Neural progenitor cell (in vitro differentiated cells): ENCODE results near the gene URI1. TPM values are rescaled to one million over a fixed set of nuclear protein-coding genes. Genes with fewer than 3 reads are reported as not detected.
"Not testable (repeated sequence)": the region's sequence is repeated elsewhere in the genome, so short reads cannot be mapped to it uniquely, and the experiment has no call there.

ENCODE experiments used
- DNase-seq: peaks from one replicate; pipeline ENCODE4 v3.0.0-alpha.2; 2016; ENCODE audit warnings: low spot score
- H2AFZ ChIP-seq: fragments of 200-600 bp; sonication (generic); replicated peaks from 2 replicates; pipeline ENCODE4 v1.6.1; 2016; ENCODE audit warnings: antibody characterized with exemption
- H3F3A ChIP-seq: fragments of 200-600 bp; sonication (generic); 2 replicates; pipeline ENCODE4 v1.6.1; 2016; ENCODE audit warnings: antibody characterized with exemption, low read depth
- H3K27ac ChIP-seq: fragments of 200-600 bp; sonication (generic); 2 replicates; pipeline ENCODE4 v1.5.1; 2016; ENCODE audit warnings: mild to moderate bottlenecking
- H3K27me3 ChIP-seq: fragments of 200-600 bp; sonication (generic); 2 replicates; pipeline ENCODE4 v1.6.1; 2016; ENCODE audit warnings: mild to moderate bottlenecking, moderate library complexity
- H3K36me3 ChIP-seq: fragments of 200-600 bp; sonication (generic); 2 replicates; pipeline ENCODE4 v1.5.1; 2016
- H3K4me1 ChIP-seq: fragments of 200-600 bp; sonication (generic); 2 replicates; pipeline ENCODE4 v1.6.1; 2016; ENCODE audit warnings: mixed run types
- H3K4me2 ChIP-seq: fragments of 200-600 bp; sonication (generic); 2 replicates; pipeline ENCODE4 v1.6.1; 2016
- H3K4me3 ChIP-seq: fragments of 200-600 bp; sonication (generic); 2 replicates; pipeline ENCODE4 v1.5.1; 2016
- H3K79me2 ChIP-seq: fragments of 200-600 bp; sonication (generic); 2 replicates; pipeline ENCODE4 v1.6.1; 2016; ENCODE audit warnings: low read depth
- H3K9ac ChIP-seq: fragments of 200-600 bp; sonication (generic); 2 replicates; pipeline ENCODE4 v1.6.1; 2016
- H3K9me3 ChIP-seq: fragments of 200-600 bp; sonication (generic); 2 replicates; pipeline ENCODE4 v1.5.1; 2016; ENCODE audit warnings: low read depth
- H4K20me1 ChIP-seq: fragments of 200-600 bp; sonication (generic); 2 replicates; pipeline ENCODE4 v1.6.1; 2016; ENCODE audit warnings: low read depth
- H3K27ac Mint-ChIP-seq: 3 replicates; pipeline ENCODE4 v1.8.0; 2021; ENCODE audit warnings: mixed read lengths
- H3K27me3 Mint-ChIP-seq: 2 replicates; pipeline ENCODE4 v1.8.0; 2022; ENCODE audit warnings: low read depth, mild to moderate bottlenecking, inconsistent platforms, moderate library complexity, mixed read lengths; ENCODE audit not compliant: insufficient read depth
- H3K36me3 Mint-ChIP-seq: 3 replicates; pipeline ENCODE4 v1.8.0; 2021; ENCODE audit warnings: mixed read lengths
- H3K4me1 Mint-ChIP-seq: 3 replicates; pipeline ENCODE4 v1.8.0; 2021; ENCODE audit warnings: mixed read lengths
- H3K4me3 Mint-ChIP-seq: 3 replicates; pipeline ENCODE4 v1.8.0; 2021; ENCODE audit warnings: mild to moderate bottlenecking, moderate library complexity, mixed read lengths
- H3K9me3 Mint-ChIP-seq: 3 replicates; pipeline ENCODE4 v1.8.0; 2020; ENCODE audit warnings: mixed read lengths
- CTCF ChIP-seq: fragments of 200-600 bp; sonication (generic); IDR thresholded peaks from 2 replicates; pipeline ENCODE4 v1.5.1; 2017; ENCODE audit warnings: antibody characterized with exemption, mild to moderate bottlenecking
- EZH2 ChIP-seq: fragments of 200-600 bp; sonication (generic); IDR thresholded peaks from 2 replicates; pipeline ENCODE4 v1.6.1; 2017; ENCODE audit warnings: antibody characterized with exemption, mild to moderate bottlenecking, moderate library complexity
- EZH2phosphoT487 ChIP-seq: fragments of 200-600 bp; sonication (generic); IDR thresholded peaks from 2 replicates; pipeline ENCODE4 v1.6.1; 2017; ENCODE audit warnings: antibody characterized with exemption
- total RNA-seq: library from RNA; depleted of rRNA; stranded (reverse); fragments of >200 nt; gene quantifications from 2 replicates; pipeline ENCODE4 v1.2.3, GENCODE V29; 2015; ENCODE audit warnings: low replicate concordance

URI1 gene
- total RNA-seq, 1 donor from 2014 or later = 94.7 TPM

- DNase-seq = no peak
- TF ChIP-seq EZH2 (no peak), CTCF (no peak), EZH2phosphoT487 (no peak)
- peaks cover 2% of the 10 kb centered on the region for H3K27me3 Mint-ChIP-seq
- Histone ChIP-seq H3K27me3 (no peaks in the 10 kb centered on the region), H3K4me2 (no peak overlapping the region), H3F3A (no peaks in the 10 kb centered on the region), H3K36me3 (no peaks in the 10 kb centered on the region), H3K9me3 (no peaks in the 10 kb centered on the region), H3K79me2 (no peaks in the 10 kb centered on the region), H3K4me1 (peaks cover 9% of the 10 kb centered on the region), H4K20me1 (no peaks in the 10 kb centered on the region), H3K27ac (peak overlapping the region; percentile 34), H3K9ac (no peak overlapping the region), H3K4me3 (no peak overlapping the region), H2AFZ (no peak overlapping the region)
- no peaks in the 10 kb centered on the region for H3K4me1 Mint-ChIP-seq
- no peak overlapping the region for H3K27ac Mint-ChIP-seq
- no peak overlapping the region for H3K4me3 Mint-ChIP-seq
- peaks cover 47% of the 10 kb centered on the region for H3K9me3 Mint-ChIP-seq
- H3K36me3 Mint-ChIP-seq = peaks cover 64% of the 10 kb centered on the region
Observed at GRCh38 chr19:30036154-30037129, 94.4 kb downstream of the URI1 start.

- Histone ChIP-seq H3K9ac (no peak overlapping the region), H3K4me1 (peaks cover 9% of the 10 kb centered on the region), H2AFZ (no peak overlapping the region), H3K4me2 (no peak overlapping the region), H3K4me3 (no peak overlapping the region), H3K27ac (no peak overlapping the region), H3K79me2 (no peaks in the 10 kb centered on the region), H3K27me3 (no peaks in the 10 kb centered on the region), H3F3A (no peaks in the 10 kb centered on the region), H3K36me3 (no peaks in the 10 kb centered on the region), H3K9me3 (no peaks in the 10 kb centered on the region), H4K20me1 (no peaks in the 10 kb centered on the region)
- no peak for DNase-seq
- H3K27me3 Mint-ChIP-seq = peaks cover 2% of the 10 kb centered on the region
- peaks cover 61% of the 10 kb centered on the region for H3K36me3 Mint-ChIP-seq
- no peak overlapping the region for H3K4me3 Mint-ChIP-seq
- no peak for TF ChIP-seq EZH2phosphoT487
- no peak for TF ChIP-seq EZH2
- no peak for TF ChIP-seq CTCF
- H3K27ac Mint-ChIP-seq = no peak overlapping the region
- no peaks in the 10 kb centered on the region for H3K4me1 Mint-ChIP-seq
- peaks cover 49% of the 10 kb centered on the region for H3K9me3 Mint-ChIP-seq
Observed at GRCh38 chr19:30037835-30038234, 95.8 kb downstream of the URI1 start.

DNA sequence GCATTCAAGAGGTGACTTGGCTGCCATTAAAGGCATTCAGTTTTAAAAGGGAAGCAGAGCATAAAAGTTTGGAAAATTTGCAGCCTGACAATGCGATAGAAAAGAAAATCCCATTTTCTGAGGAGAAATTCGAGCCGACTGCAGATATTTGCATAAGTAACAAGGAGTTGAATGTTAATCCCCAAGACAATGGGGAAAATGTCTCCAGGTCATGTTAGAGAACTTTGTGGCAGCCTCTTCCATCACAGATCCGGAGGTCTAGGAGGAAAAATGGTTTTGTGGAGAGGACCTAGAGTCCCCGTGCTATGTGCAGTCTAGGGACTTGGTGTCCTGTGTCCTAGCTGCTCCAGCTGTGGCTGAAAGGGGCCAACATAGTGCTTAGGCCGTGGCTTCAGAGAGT, 99.9 kb downstream of the URI1 start:
- not testable (repeated sequence) for H3K27ac Mint-ChIP-seq, H3K27me3 ChIP-seq, H3K79me2 ChIP-seq, H3K4me2 ChIP-seq, H3K36me3 ChIP-seq, H3K4me3 Mint-ChIP-seq, H2AFZ ChIP-seq, H3K4me1 ChIP-seq, H3K27ac ChIP-seq, H3K27me3 Mint-ChIP-seq, H3K9me3 ChIP-seq, H4K20me1 ChIP-seq, H3K4me1 Mint-ChIP-seq, DNase-seq, H3F3A ChIP-seq, H3K9ac ChIP-seq, H3K4me3 ChIP-seq
- H3K36me3 Mint-ChIP-seq = peaks cover 41% of the 10 kb centered on the region
- H3K9me3 Mint-ChIP-seq = peaks cover 40% of the 10 kb centered on the region

DNA sequence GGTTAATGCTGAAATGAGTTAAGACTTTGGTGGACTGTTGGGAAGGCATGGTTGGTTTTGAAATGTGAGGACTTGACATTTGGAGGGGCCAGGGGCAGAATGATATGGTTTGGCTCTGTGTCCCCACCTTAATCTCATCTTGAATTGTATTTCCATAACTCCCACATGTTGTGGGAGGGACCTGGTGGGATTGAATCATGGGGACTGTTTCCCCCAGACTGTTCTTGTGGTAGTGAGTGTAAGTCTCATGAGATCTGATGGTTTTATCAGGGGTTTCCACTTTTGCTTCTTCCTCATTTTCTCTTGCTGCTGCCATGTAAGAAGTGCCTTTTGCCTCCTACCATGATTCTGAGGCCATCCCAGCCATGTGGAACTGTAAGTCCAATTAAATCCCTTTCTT, 101.0 kb downstream of the URI1 start:
- H3K4me1 ChIP-seq, H3K4me3 Mint-ChIP-seq, H3K27ac Mint-ChIP-seq, H3K4me2 ChIP-seq, H2AFZ ChIP-seq, H3K27me3 Mint-ChIP-seq, H3K36me3 ChIP-seq, H3K27me3 ChIP-seq, H3K4me3 ChIP-seq, DNase-seq, H3F3A ChIP-seq, H3K79me2 ChIP-seq, H3K9ac ChIP-seq, H4K20me1 ChIP-seq, H3K27ac ChIP-seq, H3K9me3 ChIP-seq: not testable (repeated sequence)
- H3K36me3 Mint-ChIP-seq = peaks cover 30% of the 10 kb centered on the region
- peaks cover 14% of the 10 kb centered on the region for H3K4me1 Mint-ChIP-seq
- peaks cover 30% of the 10 kb centered on the region for H3K9me3 Mint-ChIP-seq
